SK-N-SH (cell line): Measurements from ENCODE around the gene SMYD3.

Source experiments
- EP300 ChIP-seq, 2 experiments: IDR thresholded peaks; 2 replicates each; pipeline versions ENCODE4 v1.4.0 to v1.6.1; 2012; ENCODE audit warnings: borderline replicate concordance in 1 of 2, low read depth in 1 of 2, low read length in 1 of 2
- EZH2phosphoT487 ChIP-seq: fragments of 200-600 bp; sonication (generic); IDR thresholded peaks from 2 replicates; pipeline ENCODE4 v1.6.1; 2017; ENCODE audit warnings: low read depth, mixed run types, mild to moderate bottlenecking, antibody characterized with exemption, moderate library complexity, borderline replicate concordance
- GABPA ChIP-seq: IDR thresholded peaks from 2 replicates; pipeline ENCODE4 v1.4.0; 2012; ENCODE audit warnings: low read depth, mild to moderate bottlenecking
- MEF2A ChIP-seq: IDR thresholded peaks from 2 replicates; pipeline ENCODE4 v1.4.0; 2012; ENCODE audit warnings: low read depth, borderline replicate concordance
- NFIC ChIP-seq: IDR thresholded peaks from 2 replicates; pipeline ENCODE4 v1.4.0; 2012; ENCODE audit warnings: borderline replicate concordance
- POLR2AphosphoS5 ChIP-seq: IDR thresholded peaks from 2 replicates; pipeline ENCODE4 v1.6.1; 2012; ENCODE audit warnings: low read depth, low read length
- RAD21 ChIP-seq: IDR thresholded peaks from 2 replicates; pipeline ENCODE4 v1.6.1; 2012; ENCODE audit warnings: mild to moderate bottlenecking, low read length
- RFX5 ChIP-seq: IDR thresholded peaks from 2 replicates; pipeline ENCODE4 v1.6.1; 2012; ENCODE audit warnings: mild to moderate bottlenecking, improper control_type of control experiment, low read length
- TCF12 ChIP-seq: IDR thresholded peaks from 2 replicates; pipeline ENCODE4 v1.4.0; 2012
- TEAD4 ChIP-seq: IDR thresholded peaks from 2 replicates; pipeline ENCODE4 v1.4.0; 2012; ENCODE audit warnings: mild to moderate bottlenecking, borderline replicate concordance; ENCODE audit not compliant: insufficient read depth
- TF ChIP-seq, protein P1 (sequence below): fragments of 200-600 bp; sonication (generic); IDR thresholded peaks from 2 replicates; pipeline ENCODE4 v1.6.1; 2017; ENCODE audit warnings: antibody characterized with exemption, mild to moderate bottlenecking, moderate library complexity

- TF ChIP-seq, protein P1, sequence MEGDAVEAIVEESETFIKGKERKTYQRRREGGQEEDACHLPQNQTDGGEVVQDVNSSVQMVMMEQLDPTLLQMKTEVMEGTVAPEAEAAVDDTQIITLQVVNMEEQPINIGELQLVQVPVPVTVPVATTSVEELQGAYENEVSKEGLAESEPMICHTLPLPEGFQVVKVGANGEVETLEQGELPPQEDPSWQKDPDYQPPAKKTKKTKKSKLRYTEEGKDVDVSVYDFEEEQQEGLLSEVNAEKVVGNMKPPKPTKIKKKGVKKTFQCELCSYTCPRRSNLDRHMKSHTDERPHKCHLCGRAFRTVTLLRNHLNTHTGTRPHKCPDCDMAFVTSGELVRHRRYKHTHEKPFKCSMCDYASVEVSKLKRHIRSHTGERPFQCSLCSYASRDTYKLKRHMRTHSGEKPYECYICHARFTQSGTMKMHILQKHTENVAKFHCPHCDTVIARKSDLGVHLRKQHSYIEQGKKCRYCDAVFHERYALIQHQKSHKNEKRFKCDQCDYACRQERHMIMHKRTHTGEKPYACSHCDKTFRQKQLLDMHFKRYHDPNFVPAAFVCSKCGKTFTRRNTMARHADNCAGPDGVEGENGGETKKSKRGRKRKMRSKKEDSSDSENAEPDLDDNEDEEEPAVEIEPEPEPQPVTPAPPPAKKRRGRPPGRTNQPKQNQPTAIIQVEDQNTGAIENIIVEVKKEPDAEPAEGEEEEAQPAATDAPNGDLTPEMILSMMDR = no peak
- peak in 1 of 2 experiments; percentile 26; a peak in 1 of 4 replicates for TF ChIP-seq EP300 (IDR thresholded peaks at IDR 0.05; ENCODE audit: borderline replicate concordance in 1 of 2, low read depth in 1 of 2, low read length in 1 of 2)
- TF ChIP-seq TEAD4 = no peak
- no peak for TF ChIP-seq RFX5
- no peak for TF ChIP-seq EZH2phosphoT487
- TF ChIP-seq POLR2AphosphoS5 = no peak
- no peak for TF ChIP-seq GABPA
- no peak for TF ChIP-seq MEF2A
- TF ChIP-seq NFIC = no peak; the same call in 1 of the 2 replicates
- no peak for TF ChIP-seq RAD21
- no peak; the same call in 1 of the 2 replicates for TF ChIP-seq TCF12
These were observed 669.4 kb downstream of the SMYD3 start for GRCh38 chr1:245837718-245838117.
